Anterior cingulate cortex (tissue), 58 donors: ENCODE results near the gene TRRAP.

Experiments used
- DNase-seq, 58 donors: peaks; one replicate each; lab custom pipeline; 2025; lab: John Stamatoyannopoulos, UW

The TRRAP gene

DNA sequence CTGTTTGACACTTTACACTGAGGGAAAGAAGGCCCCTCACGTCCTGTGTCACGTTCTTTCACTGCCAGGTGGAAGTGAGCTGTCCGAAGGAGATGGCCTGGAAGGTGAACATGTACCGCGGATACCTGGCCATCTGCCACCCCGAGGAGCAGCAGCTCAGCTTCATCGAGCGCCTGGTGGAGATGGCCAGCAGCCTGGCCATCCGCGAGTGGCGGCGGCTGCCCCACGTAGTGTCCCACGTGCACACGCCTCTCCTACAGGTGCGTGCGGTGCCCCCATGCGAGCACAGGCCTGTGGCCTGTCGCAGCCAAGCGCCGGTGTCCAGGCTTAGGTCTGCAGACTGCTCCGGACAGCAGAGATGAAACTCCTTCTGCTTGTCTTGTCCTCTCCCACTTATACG is 103.4 kb downstream of the TRRAP start:
- no peak for DNase-seq

DNA sequence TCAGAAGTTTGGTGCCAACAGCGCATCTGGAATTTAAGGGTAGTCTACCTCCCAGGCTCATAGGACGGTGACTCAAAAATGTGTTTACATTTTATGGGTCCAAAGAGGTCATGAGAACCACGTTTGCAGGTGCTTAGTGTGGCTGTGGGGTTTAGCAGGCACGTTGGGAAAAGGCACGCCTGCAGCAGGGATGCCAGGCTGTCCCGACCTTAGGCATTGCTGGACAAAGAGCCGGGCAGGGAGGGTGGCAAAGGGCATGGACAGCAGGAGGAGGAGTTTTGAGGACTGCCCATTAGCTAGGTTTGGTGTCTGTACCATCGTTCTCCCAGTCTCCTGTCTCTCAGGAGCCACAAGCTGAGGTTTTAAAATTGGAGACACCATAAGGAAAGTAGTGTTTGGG is 104.4 kb downstream of the TRRAP start:
- DNase-seq = no peak

DNA sequence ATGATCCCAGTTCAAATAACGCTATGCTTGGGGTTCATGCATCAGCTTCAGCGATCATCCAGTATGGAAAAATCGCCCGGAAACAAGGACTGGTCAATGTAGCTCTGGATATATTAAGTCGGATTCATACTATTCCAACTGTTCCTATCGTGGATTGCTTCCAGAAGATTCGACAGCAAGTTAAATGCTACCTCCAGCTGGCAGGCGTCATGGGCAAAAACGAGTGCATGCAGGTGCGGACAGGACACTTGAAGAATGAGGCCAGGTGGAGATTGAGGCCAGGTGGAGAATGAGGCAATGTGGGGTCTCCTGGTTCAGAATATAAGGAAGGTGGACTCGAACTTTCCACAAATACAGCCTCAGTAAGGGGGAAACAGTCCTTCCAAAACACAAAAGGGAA is 105.8 kb downstream of the TRRAP start:
- DNase-seq = no peak

DNA sequence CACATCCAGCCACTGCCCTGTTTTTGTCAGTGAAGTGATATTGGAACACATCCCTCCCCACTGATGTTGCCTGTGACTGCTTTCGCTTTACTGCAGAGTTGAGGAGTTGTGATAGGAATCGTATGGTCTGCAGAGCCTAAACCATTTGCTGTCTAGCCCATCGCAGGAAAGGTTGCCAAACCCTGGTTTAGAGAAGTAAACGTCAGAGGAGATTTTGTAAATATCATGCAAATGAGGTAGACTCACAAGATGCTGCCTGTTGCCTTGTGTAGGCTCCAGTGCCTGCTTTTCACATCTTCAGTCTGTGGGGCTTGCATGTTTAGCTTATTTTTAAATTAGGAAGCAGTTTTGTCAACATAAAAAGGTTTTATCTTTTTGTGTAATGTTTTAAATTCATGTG is 107.1 kb downstream of the TRRAP start:
- DNase-seq = no peak

DNA sequence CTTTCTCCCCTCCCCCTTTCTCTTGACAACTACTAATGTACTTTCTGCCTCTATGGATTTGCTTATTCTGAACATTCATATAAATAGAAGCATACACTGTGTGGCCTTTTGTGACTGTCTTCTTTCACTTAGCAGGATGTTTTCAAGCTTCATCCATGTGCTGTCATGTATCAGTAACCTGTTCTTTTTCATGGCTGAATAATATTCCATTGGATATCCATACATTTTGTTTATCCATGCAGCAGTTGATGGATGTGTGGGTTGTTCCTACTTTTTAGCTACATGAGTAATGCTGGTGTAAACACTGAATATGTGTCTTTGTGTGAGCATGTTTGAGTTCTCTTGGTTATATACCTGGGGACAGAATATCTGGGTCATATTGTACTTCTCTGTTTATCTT is 107.6 kb downstream of the TRRAP start:
- DNase-seq = no peak

DNA sequence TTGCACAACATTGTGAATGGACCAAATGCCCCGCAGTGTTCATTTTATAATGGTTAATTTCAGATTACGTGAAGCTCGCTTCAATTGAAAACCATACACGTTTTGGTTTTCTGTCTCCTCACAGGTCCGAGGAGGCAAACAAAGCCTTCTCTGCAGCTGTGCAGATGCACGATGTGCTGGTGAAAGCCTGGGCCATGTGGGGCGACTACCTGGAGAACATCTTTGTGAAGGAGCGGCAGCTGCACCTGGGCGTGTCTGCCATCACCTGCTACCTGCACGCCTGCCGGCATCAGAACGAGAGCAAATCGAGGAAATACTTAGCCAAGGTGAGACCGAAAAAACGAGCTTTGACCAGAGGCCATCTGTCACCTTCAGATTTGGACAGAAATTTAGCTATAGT is 110.3 kb downstream of the TRRAP start:
- no peak for DNase-seq

DNA sequence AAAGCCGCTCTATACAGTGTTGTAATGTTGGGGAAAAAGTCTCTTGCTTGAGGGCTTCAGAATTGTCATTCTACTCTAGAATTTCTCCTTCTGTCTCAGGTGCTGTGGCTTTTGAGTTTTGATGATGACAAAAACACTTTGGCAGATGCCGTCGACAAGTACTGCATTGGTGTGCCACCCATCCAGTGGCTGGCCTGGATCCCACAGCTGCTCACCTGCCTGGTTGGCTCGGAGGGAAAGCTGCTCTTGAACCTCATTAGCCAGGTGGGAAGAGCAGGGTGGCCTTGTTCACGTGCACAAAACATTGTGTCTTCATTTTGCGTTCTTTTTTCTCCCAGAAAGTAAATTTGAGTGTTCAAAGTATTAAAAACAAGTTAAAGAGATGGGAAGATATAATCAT is 112.0 kb downstream of the TRRAP start:
- DNase-seq = no peak

DNA sequence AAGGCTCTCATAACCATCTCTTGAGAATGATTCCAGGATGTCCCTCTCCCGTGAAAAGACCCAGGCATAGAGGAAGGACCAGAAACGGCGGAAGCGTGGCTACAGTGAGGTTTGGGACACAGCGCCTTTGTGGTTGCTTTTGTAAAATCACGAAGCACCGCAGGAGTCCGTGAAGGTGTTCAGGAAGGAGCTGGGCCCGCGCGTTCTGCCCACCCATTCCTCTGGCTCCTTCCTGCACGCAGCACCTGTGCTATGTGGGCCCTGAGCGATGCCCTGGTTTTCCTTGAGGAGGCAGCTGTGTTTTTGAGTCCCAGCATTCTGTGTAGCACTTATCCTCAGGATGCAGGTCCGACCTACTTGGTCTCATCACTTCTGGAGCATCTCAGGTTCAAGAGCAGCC is 112.8 kb downstream of the TRRAP start:
- DNase-seq = no peak

DNA sequence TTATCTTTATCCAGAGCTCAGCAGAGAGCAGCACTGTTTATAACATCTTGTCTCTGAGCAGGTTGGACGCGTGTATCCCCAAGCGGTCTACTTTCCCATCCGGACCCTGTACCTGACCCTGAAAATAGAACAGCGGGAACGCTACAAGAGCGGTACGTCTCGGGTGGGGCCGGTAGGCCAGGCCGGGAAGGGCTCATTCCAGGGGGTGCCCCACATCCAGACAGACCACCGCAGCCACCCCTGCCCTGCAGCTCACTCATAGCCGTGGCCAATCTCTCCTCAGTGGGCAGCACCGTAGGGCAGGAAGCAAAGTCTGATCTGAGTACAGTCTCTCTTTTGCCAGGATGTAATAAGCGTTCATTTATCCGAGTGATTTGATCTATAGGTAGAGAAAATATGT is 113.7 kb downstream of the TRRAP start:
- DNase-seq = no peak

DNA sequence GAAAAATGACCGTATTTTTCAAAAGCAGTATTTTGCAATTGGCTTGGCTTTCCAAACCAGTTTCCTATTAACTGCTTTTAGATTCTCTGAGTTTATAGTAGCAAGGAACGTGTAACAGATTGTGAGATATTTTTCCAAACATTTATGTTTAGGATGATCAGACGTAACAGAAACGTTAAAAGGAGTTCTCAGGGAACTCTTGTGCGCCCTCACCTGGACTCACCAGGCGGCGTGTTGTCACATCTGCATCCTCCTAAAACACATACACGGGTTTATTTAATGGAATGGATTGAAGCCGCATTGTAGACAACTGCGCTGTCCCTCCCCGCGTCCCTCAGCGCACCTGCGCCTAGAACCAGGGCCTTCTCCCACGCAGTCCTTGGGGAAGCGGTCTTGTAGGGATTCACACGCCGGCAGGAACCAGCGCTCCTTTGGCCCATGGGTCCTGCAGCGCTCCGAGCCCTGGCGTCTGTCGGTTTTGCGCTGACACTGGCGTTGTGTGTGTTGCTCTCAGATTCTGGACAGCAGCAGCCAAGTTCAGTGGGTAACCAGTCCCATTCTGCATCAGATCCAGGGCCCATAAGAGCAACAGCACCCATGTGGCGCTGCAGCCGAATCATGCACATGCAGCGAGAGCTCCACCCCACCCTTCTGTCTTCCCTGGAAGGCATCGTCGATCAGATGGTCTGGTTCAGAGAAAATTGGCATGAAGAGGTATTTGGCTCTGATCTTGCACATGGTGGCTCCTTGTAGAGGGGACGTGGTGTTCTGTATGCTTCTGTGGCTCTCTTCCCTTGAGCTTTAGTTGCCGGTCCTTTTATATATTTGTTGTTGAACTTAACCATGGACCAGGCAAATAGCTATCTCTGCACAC is 114.9 kb downstream of the TRRAP start:
- DNase-seq = no peak

DNA sequence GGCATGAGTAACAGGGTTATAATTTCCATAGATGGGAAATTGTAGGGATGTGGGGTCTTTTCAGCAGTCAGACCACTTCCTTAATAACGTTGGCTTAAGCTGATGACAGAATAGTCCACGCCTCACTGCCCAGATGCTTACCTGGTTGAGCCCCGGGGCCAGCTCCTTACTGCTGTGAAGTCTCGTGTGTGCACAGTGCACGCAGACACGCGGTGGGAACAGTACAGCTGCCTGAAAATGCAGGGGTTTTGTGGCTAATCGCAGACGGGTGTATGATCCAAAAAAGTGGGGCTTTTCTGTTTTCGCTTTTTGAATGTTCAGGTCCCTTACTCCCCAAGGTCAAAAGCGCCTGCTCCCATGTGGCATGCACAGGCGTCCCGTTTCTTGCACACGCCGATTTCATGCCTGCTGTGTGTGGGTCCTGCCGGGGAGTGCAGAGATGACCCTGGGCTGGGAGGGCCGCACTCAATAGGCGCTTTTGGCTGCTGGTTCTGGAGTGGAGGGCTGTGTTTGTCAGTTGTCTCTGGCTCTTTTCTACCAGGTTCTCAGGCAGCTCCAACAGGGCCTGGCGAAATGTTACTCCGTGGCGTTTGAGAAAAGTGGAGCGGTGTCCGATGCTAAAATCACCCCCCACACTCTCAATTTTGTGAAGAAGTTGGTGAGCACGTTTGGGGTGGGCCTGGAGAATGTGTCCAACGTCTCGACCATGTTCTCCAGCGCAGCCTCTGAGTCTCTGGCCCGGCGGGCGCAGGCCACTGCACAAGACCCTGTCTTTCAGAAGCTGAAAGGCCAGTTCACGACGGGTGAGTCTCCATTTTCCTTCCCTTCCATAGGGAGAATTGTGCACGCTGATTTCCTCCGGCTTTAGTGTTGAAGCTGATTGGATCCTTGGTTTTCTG is 116.0 kb downstream of the TRRAP start:
- DNase-seq = no peak

DNA sequence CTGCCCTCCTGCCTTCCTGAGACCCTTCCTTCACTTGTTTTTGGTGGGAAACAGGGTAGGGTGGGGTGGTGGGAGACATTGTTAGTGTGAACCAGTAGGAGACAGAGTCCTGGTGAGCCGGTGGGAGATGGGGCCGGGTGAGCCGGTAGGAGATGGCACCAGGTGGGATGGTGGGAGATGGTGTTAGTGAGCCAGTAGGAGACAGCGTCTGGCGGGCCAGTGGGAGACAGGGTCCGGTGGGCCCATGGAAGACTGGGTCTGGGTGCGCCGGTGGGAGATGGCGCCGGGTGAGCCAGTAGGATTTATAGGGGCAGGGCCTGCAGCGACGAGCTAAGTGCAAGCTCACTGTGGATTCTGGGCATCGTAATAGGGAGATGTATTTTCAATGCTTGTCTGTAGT is 116.8 kb downstream of the TRRAP start:
- no peak for DNase-seq

DNA sequence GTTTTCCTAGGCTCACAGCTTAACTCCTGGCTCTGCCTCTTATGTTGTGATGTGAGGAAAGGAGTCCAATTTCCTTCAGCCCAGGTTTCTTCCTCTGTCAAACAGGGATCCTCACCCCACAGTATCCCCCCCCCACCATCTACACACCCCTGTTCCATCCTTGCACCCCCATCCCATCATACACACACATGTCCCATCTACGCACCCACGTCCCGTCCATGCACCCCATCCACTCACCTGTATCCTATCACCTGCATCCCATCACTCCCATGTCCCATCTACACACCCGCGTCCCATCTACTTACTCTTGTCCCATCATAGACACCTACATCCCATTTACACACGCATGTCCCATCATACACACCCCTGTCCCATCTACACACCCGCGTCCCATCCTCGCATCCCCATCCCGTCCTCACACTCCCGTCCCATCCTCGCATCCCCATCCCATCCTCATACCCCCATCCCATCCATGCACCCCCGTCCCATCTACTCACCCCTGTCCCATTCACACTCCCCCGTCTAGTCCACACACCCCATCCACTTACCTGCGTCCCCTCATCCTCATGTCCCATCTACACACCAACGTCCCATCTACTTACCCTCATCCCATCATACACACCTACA is 117.3 kb downstream of the TRRAP start:
- DNase-seq = no peak

DNA sequence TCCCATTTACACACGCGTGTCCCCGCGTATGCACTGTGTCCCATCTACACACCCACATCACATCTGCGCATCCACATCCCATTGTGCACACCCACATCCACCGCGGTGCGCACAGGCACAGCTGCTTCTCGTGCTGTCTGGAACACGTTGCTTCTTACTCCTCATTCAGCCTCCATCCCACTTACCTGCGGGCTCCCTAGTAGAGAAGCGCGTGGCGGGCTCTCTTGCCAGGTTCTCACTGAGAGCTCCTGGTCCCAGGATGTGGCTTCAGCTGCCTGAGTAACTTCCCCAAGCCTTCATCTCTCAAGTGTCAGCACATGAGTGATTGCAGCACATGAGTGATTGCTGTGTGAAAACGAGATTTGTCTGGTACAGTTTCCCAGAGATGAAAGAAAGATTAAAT is 117.8 kb downstream of the TRRAP start:
- DNase-seq = peak in 1 of 58 donors; percentile 26

DNA sequence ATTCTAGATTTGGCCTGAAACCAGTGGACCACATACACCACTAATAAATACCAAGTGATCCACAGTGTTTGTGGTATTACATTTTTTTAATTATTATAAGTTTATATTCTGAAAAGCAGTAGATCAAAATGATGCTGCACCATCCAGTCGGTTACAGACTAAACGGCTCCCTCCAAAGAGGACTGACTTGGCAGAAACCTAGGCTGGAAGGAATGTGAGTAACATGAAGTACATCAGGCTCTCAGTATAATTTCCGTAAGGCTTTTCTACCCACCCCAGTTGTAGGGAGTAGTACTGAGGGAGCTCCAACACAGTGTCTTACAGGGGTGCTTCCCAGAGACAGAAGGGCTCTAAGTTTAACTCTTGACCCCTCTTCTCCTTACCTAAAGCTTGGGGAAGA is 119.5 kb downstream of the TRRAP start:
- DNase-seq = no peak

DNA sequence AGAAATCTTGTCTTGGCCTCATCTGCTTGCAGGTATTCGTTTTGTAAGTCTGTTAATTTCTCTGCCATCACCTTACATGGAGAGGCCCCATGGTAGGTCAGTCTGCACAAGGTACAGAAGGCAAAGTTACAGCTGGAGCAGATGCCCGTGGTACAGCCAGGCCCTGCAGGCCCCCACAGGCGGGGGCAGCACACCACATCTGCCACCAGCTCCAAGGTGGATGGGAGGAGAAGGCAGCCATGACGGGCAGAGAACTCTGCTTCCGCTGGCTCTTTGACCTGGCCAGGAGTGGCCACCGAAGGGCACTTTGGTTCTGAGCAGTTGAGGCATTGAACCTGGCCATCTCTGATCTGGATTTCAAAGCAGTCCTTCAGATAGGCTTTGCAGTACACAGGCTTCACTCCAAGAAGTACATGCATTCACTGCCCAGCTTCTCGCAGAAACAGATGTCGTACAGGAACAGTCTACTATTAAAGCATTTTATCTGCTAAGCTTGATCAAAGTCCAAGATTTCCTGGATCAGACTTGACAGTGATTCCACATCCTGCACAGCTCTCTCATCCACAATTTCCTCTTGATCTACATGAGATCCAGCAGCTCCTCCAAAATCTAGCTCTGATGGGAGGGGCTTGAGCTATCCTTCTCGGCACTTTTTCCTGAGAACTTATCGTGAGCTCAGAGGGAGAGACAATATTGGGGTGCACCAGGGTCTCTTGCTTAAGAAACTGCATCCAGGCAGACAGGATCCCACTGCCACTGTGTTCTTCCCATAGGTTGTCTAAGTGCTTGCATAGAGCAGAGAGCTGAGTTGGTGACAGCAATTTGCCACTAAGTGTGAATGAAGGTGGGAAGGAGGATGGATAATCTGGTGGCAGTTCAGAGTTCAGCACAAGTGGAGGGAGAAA is 120.7 kb downstream of the TRRAP start:
- peak in 3 of 58 donors; percentile 14 to 56 (median 46) for DNase-seq

DNA sequence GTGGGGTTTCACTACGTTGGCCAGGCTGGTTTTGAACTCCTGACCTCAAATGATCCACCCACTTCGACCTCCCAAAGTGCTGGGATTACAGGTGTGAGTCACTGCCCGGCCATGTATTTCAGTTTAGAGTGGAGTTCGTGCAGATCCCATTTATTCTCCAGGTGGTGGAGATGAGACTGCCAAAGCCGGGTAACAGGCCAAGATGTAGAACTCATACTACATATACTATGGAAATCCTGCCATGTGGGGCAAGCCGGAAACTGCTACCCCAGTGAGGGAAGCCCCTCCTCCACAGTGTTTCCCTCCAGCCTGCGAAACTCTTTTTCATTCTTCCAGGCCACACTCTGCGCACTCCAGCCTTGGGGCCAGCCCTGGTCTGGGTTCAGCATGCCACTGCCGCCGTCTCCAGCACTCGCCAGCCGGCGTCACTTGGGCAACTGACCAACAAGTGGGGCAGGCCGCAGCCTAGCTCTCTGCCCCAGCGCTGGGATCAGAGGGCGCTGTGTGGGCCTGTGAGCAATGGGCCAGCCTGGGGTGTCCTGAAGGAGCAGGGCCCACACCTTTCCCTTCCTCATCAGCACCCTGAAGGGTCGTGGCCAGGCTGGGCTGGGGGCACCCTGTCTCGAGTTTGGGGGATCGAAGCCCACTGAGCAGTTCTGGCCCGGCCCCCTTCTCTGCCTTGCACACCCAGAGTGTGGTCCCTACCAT is 122.0 kb downstream of the TRRAP start:
- no peak for DNase-seq

DNA sequence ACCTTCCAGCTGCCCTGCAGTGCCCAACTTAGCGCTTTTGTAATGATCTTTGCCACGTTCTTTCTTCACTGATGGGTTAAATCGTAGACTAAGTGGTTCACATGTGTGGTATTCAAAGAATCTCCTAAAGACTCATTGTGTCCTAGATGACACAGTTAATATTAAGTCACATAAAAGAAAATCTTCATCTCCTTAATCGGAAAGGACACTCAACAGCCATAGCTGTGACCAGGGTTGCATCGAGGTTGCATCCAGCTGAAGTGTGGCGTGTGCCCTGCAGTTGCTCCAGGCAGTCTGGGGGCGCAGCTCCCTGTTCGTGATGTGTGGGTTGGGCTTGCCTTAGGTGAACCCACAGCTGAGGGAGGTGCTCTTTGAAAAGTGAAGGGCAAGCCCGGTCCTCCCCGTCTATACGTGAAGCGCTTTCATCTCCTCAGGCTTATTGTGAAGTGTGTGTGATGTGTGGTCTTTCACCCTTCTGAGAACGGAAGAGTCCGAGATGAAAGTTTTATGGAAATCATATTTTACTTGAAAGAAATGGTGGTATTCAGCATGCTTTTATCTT is 122.7 kb downstream of the TRRAP start:
- DNase-seq = no peak

DNA sequence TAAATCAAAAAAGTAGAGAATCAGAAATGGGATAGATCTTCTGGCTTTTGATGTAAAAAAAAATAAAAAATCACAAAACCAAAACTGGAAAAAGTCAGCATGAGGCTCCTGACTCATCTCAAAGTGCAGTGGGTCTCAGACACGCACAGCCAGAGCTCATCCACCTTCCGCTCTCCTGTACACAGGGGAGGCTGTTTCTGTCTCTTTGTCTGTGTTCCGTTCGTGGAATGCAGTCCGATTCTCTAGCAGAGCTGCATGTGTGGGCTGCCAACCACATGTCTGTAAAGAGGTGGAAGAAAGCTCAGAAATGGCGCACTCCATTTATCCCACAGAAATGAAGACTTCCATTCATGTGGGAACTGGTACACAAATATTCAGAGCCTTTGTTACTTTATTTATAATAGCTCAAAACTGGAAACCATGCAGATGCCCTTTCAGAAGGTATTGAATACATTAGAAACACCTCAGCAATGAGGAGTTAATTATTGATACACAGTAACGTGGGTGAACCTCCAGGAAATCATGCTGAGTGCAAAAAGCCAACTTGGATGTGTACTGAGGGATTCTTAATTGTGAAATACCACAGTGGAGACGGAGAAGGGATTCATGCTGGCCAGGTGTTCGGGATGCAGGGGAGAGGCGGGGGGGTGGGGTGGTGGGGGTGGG is 123.3 kb downstream of the TRRAP start:
- DNase-seq = peak in 2 of 58 donors; percentile 14 to 24
